ENCODE data around the gene UNC13C.

Gene UNC13C

DNA sequence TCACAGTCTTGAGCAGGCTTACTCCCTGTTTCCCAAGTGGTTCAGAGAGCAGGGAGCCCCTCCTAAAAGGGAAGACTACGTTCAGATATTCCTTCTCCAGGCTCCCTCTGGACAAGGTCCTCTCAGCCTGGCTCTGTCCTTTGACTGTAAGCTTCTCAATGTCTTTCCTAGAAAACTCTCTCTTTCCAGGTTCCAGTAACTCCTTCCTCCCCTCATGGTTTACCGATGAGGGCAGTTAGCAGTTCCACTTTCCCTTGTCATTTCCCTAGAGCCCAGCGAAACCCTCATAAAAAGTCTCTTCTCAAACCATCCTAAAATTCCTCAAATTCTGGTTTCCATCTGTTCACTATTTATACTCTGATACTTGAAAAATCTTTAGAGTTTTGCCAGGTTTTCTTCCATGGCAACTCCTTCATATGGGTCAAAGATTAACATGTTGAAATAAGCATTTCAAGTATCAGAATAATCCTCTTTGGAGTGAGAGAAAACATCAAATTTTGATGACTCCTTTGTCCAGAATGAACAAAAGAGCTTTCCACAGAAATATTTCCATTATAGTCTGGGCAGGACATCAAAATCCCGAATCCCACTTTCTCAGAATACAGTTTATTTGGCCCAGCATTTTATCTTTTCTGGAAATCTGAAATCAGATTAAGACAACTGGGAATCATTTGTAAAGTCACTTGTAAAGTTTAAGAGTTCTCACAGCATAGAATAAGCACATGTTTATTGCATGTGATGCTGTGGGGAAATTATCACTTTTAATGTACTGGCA lies 599.4 kb downstream of the UNC13C start:
- DNase-seq = no peak

GRCh38 chr15:54579855-54580254 lies 601.6 kb downstream of the UNC13C start:
- DNase-seq = no peak

- DNase-seq = no peak
Measured at GRCh38 chr15:54580643-54581042, 602.4 kb downstream of the UNC13C start.

- no peak for DNase-seq
Measured at GRCh38 chr15:54582863-54583643, 604.8 kb downstream of the UNC13C start.

DNA sequence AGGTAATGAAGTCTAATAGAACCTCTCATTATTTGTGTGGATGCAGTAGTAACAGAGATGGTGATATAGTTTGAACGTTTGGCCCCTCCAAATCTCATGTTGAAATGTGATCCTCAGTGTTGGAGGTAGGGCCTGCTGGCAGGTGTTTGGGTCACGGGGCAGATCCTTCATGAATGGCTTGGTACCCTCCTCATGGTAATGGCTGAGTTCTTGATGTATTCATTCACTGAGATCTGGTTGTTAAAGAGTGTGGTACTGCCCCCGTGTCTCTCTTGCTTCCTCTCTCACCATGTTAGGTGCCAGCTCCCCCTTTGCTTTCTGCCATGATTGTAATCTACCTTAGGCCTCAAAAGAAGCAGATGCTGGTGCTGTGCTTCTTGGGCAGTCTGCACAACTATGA lies 606.8 kb downstream of the UNC13C start:
- no peak for DNase-seq

GRCh38 chr15:54594115-54594514 lies 615.9 kb downstream of the UNC13C start:
- DNase-seq = no peak

GRCh38 chr15:54599386-54599785 lies 621.1 kb downstream of the UNC13C start:
- DNase-seq = no peak

GRCh38 chr15:54605043-54605442 lies 626.8 kb downstream of the UNC13C start:
- no peak for DNase-seq

DNA sequence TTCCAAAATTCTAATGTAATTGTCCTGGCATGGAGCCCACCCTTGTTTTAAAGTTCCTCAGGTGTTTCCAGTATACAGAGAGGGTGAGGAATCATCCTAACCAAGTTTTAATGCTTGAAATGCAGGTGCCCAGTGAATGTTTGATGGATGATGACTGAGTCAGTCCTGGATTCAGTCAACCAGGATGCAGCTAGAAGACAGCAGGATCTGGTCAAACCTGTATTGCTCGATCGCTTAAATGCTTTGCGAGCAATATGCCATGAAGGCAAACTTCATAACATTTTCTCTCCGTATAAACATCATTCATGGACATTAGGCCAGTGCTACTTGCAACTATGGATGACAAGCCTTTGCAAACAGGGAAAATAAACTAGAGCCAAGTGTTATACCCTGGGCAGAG lies 627.3 kb downstream of the UNC13C start:
- DNase-seq = no peak

GRCh38 chr15:54608876-54609835 lies 630.9 kb downstream of the UNC13C start:
- DNase-seq = no peak

DNA sequence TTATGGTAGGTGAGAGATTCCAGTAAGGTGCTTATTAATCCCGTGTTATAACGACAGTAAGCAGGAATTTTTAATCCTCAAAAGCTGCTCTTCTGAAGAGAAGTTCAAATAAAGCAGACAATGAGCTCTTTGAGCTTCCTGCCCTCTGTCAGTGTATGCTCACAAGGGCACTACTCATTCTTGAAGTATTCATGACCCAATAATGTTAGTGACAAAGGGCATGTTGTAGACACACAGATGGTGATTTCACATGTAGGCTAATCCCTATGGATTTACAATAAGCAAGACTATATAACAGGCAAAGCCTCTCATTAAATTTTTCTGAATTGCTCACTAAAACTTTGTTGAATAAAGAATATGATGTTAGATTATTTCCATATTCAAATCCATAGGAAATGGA lies 639.9 kb downstream of the UNC13C start:
- no peak for DNase-seq

DNA sequence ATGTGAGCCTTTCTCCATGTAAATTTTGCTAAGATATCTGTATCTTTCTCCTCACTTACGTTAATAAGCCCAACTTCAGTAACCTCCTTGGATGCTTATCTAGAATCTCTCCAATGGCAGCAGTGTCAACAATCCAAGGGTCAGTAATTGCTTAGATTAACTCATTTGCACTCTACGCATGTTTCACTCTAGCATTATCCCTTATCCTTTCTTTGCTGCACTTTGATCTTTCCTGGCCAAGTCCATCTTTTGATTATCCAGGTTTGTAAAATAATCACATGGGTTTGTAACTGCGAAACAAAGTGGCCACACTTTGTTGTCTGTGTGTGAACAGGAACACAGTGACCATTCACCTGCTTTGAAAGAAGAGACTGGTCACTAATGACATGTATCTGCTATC lies 640.9 kb downstream of the UNC13C start:
- no peak for DNase-seq

DNA sequence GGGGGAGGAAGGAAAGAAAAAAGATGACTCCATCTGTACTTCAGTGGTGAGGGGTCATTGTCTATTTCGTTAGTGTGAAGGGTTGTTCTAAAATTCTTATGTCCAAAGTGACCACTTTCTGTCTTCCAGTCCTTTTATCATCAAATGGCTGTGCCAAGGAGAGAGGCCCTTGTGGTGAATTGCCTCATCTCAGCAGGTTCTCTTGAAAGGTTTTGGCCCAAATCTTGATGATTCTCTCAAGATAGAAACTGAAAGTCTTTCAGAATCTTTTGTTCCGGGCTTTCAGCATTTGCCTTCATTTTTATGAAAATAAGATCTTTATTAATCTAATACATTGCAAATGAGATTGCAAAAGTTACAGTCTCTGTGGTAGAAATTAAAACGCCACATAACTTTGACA lies 642.7 kb downstream of the UNC13C start:
- DNase-seq = no peak

DNA sequence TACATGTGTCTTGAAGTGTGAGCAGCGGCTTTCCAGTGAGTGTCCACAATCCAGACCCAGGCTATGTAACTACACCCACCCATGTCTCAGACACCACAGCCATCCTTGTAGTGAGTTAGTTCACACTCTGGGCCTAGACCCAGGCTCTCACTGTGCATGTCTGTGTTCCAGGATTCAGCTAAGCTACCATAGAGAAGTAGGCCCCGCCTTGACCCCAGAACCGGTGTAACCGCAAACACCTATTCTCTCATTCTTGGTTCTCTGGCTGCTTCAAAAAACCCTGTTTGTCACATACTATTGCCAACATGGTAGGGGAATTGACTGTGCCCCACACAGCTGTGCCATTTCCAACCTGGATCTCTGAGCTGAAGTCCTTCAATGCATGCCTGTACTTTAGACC lies 657.9 kb downstream of the UNC13C start:
- no peak for DNase-seq

DNA sequence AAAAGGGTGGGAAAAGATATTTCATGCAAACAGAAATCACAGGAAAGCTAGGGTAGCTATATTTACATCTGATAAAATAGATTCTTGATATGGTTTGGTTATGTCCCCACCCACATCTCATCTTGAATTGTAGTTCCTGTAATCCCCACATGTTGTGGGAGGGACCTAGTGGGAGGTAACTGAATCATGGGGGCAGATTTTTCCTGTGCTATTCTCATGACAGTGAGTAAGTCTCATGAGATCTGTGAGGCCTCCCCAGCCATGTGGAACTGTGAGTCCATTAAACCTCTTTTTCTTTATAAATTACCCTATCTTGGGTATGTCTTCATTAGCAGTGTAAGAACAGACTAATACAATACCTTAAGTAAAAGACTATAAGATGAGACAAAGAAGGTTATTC lies 660.4 kb downstream of the UNC13C start:
- no peak for DNase-seq

GRCh38 chr15:54640873-54641272 lies 662.6 kb downstream of the UNC13C start:
- DNase-seq = no peak

DNA sequence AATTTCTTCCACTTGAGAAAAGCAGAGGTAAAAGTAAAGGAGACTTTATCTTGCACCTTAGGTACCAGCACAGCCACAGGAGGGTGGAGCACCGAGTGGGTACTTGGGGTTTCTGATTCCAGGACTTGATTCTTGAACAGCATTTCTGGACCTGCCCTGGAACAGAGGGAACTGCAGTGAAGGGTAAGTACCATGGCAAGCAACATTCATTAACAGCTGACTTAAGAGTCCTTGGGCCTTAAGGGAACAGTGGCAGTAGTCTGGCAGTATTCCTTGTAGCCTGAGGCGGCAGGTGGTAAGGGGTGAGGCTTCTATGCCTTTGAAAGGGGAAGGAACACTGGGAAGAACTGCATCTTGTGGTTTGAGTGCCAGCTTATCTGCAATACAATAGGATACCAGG lies 666.6 kb downstream of the UNC13C start:
- no peak for DNase-seq

DNA sequence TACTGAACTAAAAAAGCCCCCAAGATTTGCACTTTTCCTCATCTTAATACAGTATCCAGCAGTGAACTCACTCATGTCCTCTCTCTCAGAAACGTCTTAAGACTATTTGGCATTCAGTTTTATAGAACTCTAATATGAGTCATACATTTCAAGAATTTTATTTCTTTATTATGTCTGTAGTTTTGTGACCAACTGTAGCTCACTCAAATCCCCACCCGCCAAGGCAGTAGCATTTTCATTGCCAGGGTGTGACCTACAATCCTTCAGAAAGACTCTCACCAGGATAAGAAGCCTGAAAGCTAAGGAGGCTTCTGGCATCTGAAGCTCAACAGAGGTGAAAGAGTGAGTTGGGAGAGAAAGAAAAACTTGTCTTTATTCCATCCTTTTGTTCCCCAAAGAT lies 681.4 kb downstream of the UNC13C start:
- no peak for DNase-seq

DNA sequence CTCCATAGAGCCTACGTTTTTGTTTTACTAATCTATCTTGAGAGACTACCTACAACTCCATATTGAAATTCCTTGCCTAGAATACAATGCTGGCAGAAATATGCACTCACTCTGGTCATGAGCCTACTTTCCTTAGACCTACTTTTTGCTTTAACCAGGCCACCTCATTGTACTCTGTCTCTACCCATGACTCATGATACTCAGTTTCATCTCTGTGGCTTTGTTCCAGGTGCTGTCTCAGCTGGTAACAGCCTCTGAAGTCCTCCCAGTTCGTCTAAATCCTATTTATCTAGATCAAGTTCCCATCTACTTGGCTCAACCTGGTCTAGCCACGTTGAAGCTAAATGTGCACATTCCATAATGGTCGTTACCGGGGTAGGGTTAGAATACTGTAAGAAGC lies 682.1 kb downstream of the UNC13C start:
- DNase-seq = no peak

GRCh38 chr15:54675241-54675640 lies 697.0 kb downstream of the UNC13C start:
- no peak for DNase-seq

DNA sequence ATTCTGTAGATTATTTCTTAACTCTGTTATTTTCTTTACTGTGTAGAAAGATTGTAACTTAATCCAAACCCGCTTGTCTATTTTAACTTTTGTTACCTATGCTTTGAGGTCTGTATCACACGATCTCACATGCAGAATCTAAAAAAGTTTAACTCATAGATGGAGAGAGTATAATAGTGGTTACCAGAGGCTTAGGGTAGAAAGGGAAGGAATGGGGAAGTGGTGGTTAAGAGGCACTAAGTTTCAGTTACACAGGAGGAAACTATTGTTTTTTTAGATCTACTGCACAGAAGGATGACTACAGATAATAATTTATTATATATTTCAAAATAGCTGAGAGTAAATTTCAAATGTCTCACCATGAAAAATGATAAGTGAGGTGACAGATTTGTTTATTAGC lies 703.3 kb downstream of the UNC13C start:
- peak; percentile 11 for DNase-seq

All from hematopoietic multipotent progenitor cell treated with erythropoietin and hydrocortisone succinate and interleukin-3 and kit ligand, for 8 days (in vitro differentiated cells).